Measurements from ENCODE around the gene TM4SF5.

DNA sequence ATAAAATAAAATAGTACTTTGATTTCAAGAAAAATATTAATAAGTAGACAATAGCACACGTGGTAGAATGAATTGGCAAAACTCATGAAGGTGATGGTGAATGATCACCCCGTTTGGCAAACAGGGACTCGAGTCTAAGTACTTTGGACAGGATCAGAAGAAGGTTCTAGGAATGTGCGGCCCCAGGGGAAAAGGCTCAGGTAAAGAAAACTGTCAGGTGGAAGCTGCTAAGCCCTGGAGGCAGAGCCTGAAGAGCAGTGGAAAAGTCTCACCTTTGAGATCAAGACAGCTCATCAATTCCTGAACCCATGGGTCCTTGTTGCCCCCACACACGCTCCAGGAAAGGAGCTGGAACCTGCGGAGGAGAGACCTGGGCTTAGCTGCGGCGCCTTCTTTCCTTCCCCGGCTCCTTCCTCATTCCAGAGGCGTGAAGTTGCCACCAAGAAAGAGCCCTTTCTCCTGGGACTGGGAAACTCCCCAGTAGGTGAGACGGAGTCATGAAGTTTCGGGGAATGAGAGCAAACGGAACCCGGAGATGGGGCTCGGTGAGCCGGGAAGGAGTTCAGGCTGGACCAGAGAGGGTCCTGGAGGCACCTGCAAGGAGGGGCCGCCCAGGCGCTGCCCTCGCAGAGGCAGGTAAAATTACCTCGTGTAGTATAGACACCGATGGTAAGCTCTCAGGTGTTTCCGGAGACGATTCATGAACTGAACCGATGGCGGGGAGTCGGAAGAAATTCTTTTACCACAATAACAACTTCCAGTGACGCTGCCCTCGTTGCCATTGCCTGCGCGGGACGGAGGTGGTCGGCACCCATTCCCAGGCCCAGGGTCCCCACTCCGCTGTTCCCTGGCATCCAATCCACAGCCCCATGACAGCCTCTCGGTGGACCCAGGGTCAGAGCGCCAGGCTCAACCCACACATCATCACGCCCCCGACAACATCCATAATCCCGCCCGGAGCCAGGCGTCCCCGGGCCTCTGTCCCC lies 33.3 kb upstream of the TM4SF5 start:
- no peak for TF ChIP-seq POLR2A (IDR thresholded peaks at IDR 0.05; ENCODE audit: low read depth, low read length)
- no peak for TF ChIP-seq TAF1 (IDR thresholded peaks at IDR 0.05; ENCODE audit: borderline replicate concordance, low read depth, low read length)

Data from GM12892 (cell line).